RPMI8226 (cell line): ENCODE results near the gene ORMDL1.
A peak's percentile ranks its signal among the peaks of the same experiment; 100 is the strongest.

Experiments used
- DNase-seq: peaks from one replicate; pipeline ENCODE4 v3.0.0-alpha.2; 2015

ORMDL1 gene, protein sequence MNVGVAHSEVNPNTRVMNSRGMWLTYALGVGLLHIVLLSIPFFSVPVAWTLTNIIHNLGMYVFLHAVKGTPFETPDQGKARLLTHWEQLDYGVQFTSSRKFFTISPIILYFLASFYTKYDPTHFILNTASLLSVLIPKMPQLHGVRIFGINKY

DNA sequence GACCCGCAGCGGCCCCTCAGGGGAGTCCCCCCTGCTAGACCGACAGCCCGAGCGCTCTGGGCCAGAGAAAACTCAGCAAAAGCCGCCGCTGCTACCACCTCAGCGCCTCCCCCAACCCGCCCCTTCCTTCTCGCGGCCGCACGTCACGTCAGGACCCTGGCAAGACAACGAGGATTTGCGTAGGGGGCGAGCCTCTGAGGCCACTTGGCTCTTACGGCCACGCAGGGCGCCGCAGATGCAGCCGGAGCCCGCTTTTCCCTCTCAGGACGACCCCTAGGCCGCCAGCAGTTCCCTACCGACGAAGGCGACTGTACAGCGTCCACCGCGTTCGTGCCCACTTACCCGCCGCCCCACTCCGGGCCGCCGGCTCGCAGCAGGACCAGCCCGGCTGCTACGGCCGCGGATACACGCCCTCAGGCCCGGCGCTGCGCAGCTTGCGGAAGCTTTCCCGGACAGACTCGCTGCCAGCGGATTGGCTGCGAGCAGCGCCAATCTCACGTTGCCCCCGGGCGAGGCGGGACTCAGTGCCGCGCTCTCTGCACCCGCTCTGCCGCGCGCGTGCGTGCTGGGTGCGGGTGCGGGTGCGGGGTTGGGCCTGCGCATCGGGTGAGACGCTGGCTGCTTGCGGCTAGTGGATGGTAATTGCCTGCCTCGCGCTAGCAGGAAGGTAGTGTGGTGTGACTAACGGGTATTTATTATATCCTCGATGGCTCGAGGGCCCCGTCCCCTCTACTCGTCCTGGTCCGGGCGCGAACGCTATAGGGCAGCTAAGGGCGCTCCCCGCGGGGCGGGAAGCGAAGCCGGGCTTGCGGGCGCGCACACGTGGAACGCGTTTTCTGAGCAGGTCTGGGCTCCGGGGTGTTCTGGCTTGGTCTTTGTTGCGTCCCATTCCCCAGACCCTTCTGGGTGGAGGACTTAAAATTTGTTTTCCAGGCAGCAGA is at the start of gene ORMDL1, which contains the start of gene PMS1:
TSS of gene ORMDL1 (minus strand) at position 413 of the 941 bp plus-strand sequence. CDS start 1,744 bp downstream, outside the sequence.
TSS of gene PMS1 (plus strand) at position 524 of the 941 bp plus-strand sequence. CDS start 7,360 bp downstream, outside the sequence.
- peak; percentile 97 for DNase-seq

- DNase-seq: no peak
These were observed 46.4 kb upstream of the ORMDL1 start for GRCh38 chr2:189830510-189830909.

DNA sequence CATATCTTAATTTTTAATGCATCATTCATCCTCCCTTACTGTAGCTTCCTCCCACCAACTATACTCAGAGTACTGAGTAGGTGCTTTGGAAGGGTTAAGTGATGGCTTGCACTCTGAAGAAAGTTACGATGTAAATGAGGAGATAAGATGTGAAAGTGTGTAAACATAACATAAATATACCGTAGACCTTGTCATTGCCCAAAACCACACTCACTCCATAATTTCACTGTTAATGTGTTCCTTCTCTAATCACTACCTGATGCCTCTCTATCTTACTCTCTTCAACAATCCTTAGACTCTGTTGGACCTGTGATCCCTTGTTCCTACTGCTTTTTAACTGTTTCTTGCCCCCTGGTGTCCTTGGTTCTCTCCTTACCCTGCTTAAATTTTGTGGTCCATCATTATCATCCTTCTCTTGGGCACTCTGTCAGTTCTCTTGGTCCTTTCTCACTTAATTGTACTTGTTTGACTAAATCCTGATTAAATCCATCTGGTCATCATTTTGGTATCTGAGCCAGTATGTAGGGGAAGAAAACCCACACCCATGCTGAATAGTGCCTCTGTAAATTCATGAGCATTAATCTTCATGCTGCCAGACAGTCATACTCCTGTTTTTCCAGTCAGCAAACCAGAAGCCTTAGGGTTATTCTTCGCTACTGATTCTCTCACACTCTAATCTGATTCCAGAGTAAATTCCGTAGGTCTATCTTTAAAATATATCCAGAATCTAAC is 45.1 kb upstream of the ORMDL1 start:
- no peak for DNase-seq

DNA sequence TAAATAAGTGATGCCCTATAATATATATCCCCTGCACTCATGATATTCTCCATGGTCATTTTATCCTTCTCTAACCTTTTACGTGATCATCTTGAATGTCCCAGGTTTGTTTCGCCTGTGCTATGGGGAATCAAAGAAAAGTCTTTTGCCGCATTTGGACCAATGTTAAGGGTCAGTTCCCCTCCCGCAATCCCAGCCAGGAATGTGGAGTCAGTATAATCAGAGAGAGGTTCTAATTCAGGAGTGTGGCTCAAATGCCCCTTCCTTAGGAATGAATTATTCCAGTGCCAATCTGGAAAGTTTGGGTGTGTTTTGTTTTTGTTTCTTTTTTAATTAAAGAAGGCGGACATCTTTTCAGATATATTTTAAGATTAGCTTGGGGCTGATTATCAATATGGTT is 41.9 kb upstream of the ORMDL1 start:
- DNase-seq: no peak

DNA sequence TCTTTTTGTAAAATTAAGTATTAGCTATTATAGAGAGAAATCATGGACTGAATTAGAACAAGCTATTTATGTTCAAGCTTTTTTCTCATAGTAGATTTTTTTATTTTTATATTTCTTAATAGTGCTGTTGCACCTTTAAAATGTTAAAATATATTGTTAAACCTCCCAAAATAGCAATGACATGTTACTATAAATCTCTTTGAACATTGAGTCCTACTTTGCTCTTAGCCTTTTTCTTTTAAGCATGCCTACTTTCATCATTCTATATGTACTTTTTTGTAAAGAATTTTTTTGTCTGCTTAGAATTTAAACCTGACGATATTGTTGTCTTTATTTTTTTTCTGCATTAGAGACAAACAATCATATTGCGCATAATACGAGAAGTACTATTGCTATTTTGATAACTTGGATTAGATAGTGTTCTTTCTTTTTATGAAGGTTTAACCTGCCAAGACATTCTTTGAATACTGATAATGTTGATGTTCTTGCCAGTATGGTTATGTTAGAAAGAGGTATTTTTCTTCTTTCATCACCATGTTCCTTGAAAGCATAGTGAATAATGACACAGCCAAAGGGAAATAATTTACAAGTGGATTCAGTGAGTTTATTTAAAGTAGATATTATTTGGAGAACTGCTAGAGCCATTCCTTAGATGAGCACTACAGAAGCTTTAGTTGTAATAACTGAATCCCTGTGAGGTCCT is 40.7 kb upstream of the ORMDL1 start:
- no peak for DNase-seq

DNA sequence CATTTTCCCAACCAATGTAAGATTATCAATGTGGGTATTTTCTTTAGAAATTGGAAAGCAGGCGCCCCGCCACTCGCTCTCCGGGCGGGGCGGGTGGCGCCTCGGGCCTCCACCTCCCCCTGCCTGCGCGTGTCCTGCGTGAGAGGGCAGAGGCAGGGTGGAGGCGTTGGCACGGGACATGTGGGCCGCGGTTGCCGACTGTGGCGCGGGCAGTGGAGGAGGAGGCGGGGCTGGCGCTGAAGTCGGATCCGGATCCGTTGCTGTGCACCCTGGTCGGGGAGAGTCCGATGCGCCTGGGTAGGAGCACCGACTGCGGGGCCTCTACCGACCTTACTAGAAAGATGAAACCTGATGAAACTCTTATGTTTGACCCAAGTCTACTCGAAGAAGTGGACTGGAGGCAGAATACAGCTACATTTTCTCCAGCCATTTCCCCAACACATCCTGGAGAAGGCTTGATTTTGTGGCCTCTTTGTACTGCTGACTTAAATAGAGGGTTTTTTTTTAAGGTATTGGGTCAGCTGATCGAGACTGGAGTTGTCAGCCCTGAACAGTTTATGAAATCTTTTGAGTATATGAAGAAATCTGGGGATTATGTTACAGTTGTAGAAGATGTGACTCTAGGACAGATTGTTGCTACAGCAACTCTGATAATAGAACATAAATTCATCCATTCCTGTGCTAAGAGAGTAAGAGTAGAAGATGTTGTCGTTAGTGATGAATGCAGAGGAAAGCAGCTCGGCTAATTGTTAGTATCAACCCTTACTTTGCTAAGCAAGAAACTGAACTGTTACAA is 38.0 kb upstream of the ORMDL1 start:
- DNase-seq: no peak

- no peak for DNase-seq
These were observed 35.2 kb upstream of the ORMDL1 start for GRCh38 chr2:189819297-189819704.

- no peak for DNase-seq
These were observed 34.3 kb upstream of the ORMDL1 start for GRCh38 chr2:189818249-189819038.

DNA sequence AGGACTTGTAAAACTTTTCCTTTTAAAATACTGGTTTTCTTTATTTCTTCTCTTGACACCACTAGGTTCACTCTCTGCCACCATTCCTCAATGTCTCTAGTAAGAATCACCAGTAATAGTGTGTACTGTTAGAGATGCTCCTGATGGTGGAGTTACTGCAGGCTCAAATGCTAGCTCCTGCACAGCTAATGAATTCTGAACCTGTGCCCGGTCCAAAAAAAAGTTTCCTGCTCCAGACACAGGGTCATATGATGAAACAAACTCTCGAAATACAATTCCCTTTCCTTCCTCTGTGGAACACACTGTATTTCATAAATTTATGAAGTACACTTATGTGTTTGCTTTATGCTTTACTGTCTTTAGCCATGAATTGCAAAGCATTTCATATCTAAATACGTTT is 19.3 kb upstream of the ORMDL1 start:
- no peak for DNase-seq

GRCh38 chr2:189802396-189802912 is 18.3 kb upstream of the ORMDL1 start:
- DNase-seq: no peak

- no peak for DNase-seq
These were observed 15.4 kb upstream of the ORMDL1 start for GRCh38 chr2:189799531-189799930.

DNA sequence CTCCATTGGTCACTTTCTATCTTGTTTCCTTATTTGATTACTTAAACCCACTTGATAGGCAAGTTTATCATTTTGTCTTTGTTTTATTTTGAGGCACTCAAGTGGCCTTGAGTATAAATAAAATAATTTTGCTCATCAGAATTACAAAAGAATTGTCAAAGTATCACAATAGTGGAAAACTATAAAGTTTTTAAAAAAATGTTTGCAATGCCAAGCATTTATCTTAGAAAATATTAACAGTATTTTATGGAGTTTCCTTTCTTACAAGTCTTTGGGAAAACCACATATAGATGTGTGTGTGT is 14.8 kb upstream of the ORMDL1 start:
- no peak for DNase-seq

DNA sequence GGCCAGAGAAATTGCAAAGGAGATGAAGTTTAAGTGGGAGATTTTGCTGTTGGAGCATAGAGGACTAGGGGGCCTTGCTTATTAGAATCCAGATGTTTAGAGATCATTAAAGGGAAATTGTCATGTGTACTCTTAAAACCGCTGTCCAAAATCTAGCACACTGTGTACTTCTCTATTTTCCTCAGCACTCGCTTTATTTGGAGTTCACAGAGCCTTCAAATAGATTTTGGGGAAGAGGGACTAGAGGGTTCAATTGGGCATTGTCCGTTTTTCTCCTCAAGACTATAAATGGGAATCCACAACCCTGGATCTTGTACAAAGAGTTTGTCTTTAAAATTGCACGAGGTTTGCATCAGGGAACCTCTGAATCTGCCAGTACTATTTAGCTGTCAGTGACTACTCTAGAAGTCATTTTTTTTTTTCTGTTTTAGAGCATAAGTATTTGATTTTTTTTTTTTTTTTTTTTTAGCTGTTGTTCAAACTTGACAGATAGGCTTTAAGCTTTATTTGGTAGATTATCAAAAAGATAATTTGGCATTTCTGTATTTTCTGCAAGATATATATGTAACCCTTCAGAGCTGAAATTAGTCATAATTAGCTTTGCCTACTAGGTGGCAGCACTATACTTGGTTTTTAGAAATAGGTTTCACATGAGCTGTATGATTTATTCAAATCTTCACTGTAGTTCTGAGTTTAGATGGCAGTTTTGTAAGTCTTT is 14.3 kb upstream of the ORMDL1 start:
- DNase-seq: peak; percentile 25

DNA sequence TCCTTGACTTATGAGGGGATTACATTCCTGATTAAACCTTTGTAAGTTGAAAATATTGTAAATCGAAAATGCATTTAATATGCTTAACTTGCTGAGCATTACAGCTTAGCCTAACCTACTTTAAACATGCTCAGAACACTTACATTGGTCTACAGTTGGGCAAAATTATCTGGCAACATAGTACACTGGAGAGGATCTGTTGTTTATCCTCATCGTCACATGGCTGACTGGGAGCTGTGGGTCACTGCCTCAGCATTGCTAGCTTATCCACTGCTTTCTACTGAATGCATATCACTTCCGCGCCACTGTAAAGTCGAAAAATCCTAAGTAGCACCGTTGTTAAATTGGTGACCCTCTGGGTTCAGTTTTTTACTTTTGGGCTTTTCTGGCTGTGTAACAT is 13.8 kb upstream of the ORMDL1 start:
- no peak for DNase-seq

DNA sequence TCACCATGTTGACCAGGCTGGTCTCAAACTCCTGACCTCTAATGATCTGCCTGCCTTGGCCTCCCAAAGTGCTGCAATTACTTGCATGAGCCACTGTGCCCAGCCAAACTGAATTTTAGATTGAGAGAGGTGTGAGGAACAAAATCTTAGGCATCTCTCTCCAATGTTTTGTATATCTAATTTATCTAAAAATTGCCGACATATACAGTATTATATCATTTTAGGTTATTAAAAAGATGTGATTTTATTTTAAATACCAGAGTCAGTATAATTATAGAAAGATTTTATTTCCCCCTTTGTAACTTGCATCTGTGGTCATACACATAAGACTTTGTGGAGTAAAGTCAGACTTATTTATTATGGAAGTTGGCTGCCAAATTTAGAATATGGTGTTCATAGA is 10.2 kb upstream of the ORMDL1 start:
- no peak for DNase-seq

DNA sequence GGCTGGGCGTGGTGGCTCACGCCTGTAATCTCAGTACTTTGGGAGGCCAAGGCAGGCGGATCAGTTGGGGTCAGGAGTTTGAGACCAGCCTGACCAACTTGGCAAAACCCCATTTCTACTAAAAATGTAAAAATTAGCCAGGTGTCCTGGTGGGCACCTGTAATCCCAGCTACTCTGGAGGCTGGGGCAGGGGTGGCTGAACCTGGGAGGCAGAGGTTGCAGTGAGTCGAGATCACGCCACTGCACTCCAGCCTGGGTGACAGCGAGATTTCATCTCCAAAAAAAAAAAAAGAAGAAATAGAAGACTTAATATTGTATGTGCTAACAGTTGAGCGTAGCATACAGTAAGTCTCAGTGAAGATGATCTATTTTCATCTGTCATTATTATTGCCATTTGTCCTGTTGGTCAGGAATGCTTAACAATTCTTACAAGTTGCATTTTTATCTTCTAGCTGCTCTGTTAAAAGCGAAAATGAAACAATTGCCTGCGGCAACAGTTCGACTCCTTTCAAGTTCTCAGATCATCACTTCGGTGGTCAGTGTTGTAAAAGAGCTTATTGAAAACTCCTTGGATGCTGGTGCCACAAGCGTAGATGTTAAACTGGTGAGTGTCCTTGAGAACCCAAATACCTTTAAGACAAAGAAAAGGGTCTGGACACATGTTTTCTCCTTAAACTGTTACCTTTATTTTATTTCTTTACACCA is 7.4 kb upstream of the ORMDL1 start:
- DNase-seq: no peak

GRCh38 chr2:189783451-189783926 is 650 bp downstream of the ORMDL1 start:
- DNase-seq: peak; percentile 42

DNA sequence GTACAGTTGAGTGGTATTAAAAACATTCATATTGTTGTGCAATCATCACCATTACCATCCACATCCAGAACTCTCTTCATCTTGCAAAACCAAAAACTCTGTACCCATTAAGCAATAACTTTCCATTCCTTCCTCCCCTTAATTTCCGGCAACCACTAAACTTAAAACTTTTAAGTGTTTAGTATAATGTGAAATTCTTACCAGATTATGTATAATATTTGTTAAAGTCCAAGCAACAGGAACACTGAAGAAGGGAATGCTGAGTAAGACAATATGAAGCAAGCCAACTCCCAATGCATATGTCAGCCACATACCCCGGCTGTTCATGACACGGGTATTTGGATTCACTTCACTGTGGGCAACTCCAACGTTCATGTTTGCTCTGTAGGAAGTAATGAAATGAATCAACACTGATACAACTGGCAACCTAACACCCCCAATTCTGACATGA is 1.9 kb downstream of the ORMDL1 start:
- peak; percentile 8 for DNase-seq

- DNase-seq: no peak
These were observed 11.9 kb downstream of the ORMDL1 start for GRCh38 chr2:189772212-189772611.
